SU-DHL-6 (cell line): ENCODE data around the gene ACER1.

Experiments used
- H2AFZ ChIP-seq: fragments of 200-600 bp; sonication (generic); 2 replicates; pipeline ENCODE4 v1.6.1; 2014; ENCODE audit warnings: low read depth, mild to moderate bottlenecking, moderate library complexity, mixed read lengths, antibody characterized with exemption, low read length; ENCODE audit not compliant: severe bottlenecking
- H3F3A ChIP-seq: fragments of 200-600 bp; shearing (Covaris generic); 2 replicates; pipeline ENCODE4 v1.6.0; 2016; ENCODE audit warnings: antibody characterized with exemption, mild to moderate bottlenecking; ENCODE audit not compliant: insufficient read depth
- H3K27ac ChIP-seq: fragments of 200-600 bp; sonication (generic); 2 replicates; pipeline ENCODE4 v1.5.1; 2016; ENCODE audit warnings: low read depth, mild to moderate bottlenecking, low read length, moderate library complexity, mixed read lengths
- H3K27me3 ChIP-seq: fragments of 200-600 bp; sonication (generic), shearing (Covaris generic); 2 replicates; pipeline ENCODE4 v1.6.0; 2014; ENCODE audit warnings: mild to moderate bottlenecking, low read length
- H3K36me3 ChIP-seq: fragments of 200-600 bp; sonication (generic); 2 replicates; pipeline ENCODE4 v1.6.1; 2014; ENCODE audit warnings: mild to moderate bottlenecking, low read length, mixed read lengths
- H3K4me2 ChIP-seq: fragments of 300-600, 200-600 bp; shearing (Covaris generic), sonication (generic); 2 replicates; pipeline ENCODE4 v1.6.0; 2014; ENCODE audit warnings: low read length, low read depth, mild to moderate bottlenecking; ENCODE audit not compliant: poor library complexity, severe bottlenecking
- H3K4me3 ChIP-seq: fragments of 200-600 bp; sonication (generic); 2 replicates; pipeline ENCODE4 v1.5.1; 2014; ENCODE audit warnings: antibody characterized with exemption, low read length, mild to moderate bottlenecking, mixed read lengths; ENCODE audit not compliant: insufficient read depth, poor library complexity, severe bottlenecking
- H3K79me2 ChIP-seq: fragments of 200-600 bp; sonication (generic); 2 replicates; pipeline ENCODE4 v1.6.1; 2014; ENCODE audit warnings: mild to moderate bottlenecking, low read length, moderate library complexity; ENCODE audit not compliant: insufficient read depth
- H3K9ac ChIP-seq: fragments of 200-600 bp; sonication (generic); 2 replicates; pipeline ENCODE4 v1.7.0; 2014; ENCODE audit warnings: mild to moderate bottlenecking, low read length
- H3K9me2 ChIP-seq: fragments of 200-600 bp; sonication (generic); replicated peaks from 2 replicates; pipeline ENCODE4 v1.6.1; 2014; ENCODE audit warnings: low read length; ENCODE audit not compliant: insufficient read depth
- H3K9me3 ChIP-seq: fragments of 200-600 bp; sonication (generic); 2 replicates; pipeline ENCODE4 v1.6.1; 2014; ENCODE audit warnings: low read length, mixed read lengths; ENCODE audit not compliant: insufficient read depth
- H4K20me1 ChIP-seq: fragments of 200-600 bp; sonication (generic); 2 replicates; pipeline ENCODE4 v1.6.1; 2014; ENCODE audit warnings: low read depth, mild to moderate bottlenecking, antibody characterized with exemption, low read length, moderate library complexity, mixed read lengths
- EZH2phosphoT487 ChIP-seq: fragments of 200-600 bp; sonication (generic), shearing (Covaris generic); conservative IDR thresholded peaks from 2 replicates; pipeline ENCODE4 v1.6.1; 2018; ENCODE audit warnings: mild to moderate bottlenecking, antibody characterized with exemption, low read length, moderate library complexity, mixed read lengths
- TF ChIP-seq, protein P1 (sequence below): fragments of 200-600 bp; sonication (generic); IDR thresholded peaks from one replicate; pipeline ENCODE4 v1.5.1; 2017; ENCODE audit warnings: antibody characterized with exemption, mild to moderate bottlenecking, low read length, moderate library complexity; ENCODE audit not compliant: insufficient read depth, poor library complexity, severe bottlenecking

Gene ACER1

DNA sequence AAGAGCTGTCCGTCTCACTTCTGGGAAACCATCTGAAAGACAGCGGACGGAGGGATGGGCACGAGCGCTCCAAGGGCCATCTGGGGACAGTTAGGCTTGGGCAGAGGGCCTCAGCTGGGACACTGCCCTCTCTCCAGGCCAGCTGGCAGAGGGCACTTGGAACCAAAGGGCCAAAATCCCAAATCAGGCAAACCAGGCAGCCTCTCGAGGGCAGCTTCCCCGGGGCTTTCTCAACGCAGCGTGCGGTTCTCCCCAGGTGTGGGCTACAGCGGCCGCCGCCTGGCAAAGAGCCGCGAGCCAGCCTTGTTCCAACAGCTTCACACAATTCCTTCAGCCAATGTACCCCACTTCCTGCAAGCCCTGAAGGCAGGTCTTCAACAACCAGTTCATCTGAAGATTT, 58.7 kb downstream of the ACER1 start:
- Histone ChIP-seq H3F3A (no peaks in the 10 kb centered on the region), H3K36me3 (peaks cover 4% of the 10 kb centered on the region; the same call in 1 of the 2 replicates), H3K9me2 (no peaks in the 10 kb centered on the region), H3K9ac (no peak overlapping the region), H3K79me2 (peaks cover 93% of the 10 kb centered on the region), H3K4me3 (no peak overlapping the region), H3K27me3 (no peaks in the 10 kb centered on the region), H2AFZ (no peak overlapping the region), H3K4me2 (no peak overlapping the region), H4K20me1 (no peaks in the 10 kb centered on the region; the same call in 1 of the 2 replicates), H3K27ac (no peak overlapping the region), H3K9me3 (no peaks in the 10 kb centered on the region)
- no peak for TF ChIP-seq EZH2phosphoT487
- TF ChIP-seq, protein P1, sequence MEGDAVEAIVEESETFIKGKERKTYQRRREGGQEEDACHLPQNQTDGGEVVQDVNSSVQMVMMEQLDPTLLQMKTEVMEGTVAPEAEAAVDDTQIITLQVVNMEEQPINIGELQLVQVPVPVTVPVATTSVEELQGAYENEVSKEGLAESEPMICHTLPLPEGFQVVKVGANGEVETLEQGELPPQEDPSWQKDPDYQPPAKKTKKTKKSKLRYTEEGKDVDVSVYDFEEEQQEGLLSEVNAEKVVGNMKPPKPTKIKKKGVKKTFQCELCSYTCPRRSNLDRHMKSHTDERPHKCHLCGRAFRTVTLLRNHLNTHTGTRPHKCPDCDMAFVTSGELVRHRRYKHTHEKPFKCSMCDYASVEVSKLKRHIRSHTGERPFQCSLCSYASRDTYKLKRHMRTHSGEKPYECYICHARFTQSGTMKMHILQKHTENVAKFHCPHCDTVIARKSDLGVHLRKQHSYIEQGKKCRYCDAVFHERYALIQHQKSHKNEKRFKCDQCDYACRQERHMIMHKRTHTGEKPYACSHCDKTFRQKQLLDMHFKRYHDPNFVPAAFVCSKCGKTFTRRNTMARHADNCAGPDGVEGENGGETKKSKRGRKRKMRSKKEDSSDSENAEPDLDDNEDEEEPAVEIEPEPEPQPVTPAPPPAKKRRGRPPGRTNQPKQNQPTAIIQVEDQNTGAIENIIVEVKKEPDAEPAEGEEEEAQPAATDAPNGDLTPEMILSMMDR, result no peak

DNA sequence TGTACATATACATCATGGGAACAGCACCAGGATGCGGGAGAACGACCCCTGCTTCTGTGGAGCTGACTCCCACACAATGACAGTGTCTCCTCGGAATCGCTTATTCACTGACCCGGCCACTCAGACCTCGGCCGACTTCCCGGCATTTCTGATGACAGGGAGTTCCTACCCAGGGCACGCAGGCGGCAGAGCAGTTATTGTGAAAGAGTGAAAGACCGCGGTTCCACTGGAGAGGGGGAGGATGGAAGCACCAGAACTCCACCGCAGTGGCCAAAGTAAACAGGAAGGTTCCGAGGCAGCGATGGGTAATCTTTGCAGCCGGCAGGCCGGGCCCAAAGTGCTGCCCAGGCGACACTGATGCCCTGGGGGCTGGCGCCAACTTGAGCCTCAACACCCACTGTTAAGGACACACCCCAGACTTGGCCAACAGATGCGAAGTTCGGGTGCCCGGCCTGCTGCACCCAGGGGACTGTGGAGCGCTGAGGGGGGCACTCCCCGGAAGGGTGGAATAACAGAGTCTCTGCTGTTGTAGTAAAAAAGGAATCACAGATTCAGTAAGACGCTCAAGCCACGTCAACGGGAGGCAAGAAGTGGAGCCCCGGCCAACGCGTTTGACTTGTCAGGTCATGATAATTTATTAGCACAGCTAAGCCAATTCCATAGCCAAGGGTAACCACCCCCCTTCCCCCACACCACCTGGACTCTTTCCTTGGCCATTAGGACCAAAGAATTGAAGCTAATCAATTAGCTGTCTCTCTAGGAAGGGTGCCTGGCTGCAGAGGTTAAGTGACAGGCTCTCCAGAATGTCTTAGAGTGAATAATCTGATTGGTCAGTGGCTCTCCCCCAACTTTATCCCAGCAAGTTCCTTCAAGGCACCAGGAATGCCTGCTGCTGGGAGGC, 59.5 kb downstream of the ACER1 start:
- Histone ChIP-seq H3K9ac (no peak overlapping the region), H3K9me2 (no peaks in the 10 kb centered on the region), H4K20me1 (no peaks in the 10 kb centered on the region; the same call in 1 of the 2 replicates), H3K9me3 (no peaks in the 10 kb centered on the region), H3K4me2 (no peak overlapping the region), H3K79me2 (peaks cover 92% of the 10 kb centered on the region), H3K27me3 (no peaks in the 10 kb centered on the region), H3K4me3 (no peak overlapping the region), H3F3A (no peaks in the 10 kb centered on the region), H2AFZ (no peak overlapping the region), H3K27ac (no peak overlapping the region), H3K36me3 (peaks cover 4% of the 10 kb centered on the region; the same call in 1 of the 2 replicates)
- TF ChIP-seq, protein P1, result no peak
- TF ChIP-seq EZH2phosphoT487, result no peak

DNA sequence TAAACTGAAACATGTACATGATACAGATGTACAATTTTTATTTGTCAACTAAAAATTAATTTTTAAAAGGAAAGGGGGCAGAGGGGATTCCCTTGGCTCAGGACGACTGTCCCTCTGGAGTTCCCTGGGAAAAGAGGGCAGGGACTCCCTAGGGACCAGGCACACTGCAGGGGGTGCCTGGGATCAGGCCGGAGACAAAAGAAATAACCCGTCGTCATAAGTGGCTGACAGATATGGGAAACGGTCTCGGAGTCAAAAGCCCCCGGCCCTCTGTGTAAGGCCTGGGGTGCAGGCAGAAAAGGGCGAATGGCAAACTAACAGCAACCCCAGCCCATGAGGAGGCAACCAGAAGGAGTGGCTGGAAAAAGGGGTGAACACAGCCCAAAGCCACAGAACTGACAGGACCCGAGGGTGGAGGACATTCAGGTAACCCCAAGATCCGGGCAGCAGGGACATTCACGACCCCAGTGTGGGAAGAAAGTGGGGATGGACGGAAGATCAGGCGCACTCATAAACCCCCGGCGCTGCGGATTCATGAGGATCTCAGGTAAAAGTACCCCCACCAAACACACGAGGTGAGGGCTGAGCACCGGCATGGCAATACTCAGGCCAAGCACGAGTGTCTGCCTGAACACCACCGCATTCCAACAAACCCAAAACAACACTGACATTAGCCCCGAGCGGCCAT, 60.4 kb downstream of the ACER1 start:
- Histone ChIP-seq H3F3A (no peaks in the 10 kb centered on the region), H3K4me2 (no peak overlapping the region), H3K4me3 (no peak overlapping the region), H3K27me3 (no peaks in the 10 kb centered on the region), H3K36me3 (peaks cover 4% of the 10 kb centered on the region), H4K20me1 (no peaks in the 10 kb centered on the region; the same call in 1 of the 2 replicates), H3K9ac (no peak overlapping the region), H3K9me3 (no peaks in the 10 kb centered on the region), H2AFZ (no peak overlapping the region), H3K9me2 (no peaks in the 10 kb centered on the region), H3K27ac (no peak overlapping the region), H3K79me2 (peaks cover 88% of the 10 kb centered on the region)
- TF ChIP-seq EZH2phosphoT487, result no peak
- TF ChIP-seq, protein P1, result no peak
